ENCODE results near the gene PLPPR4.

PLPPR4 gene

GRCh38 chr1:99306056-99306455 lies 41.8 kb downstream of the PLPPR4 start:
- no peak overlapping the region for H3K9ac ChIP-seq (ENCODE audit: low read length)
- H3K9me3 ChIP-seq (ENCODE audit: control insufficient read depth, insufficient read depth, low read depth, low read length) = no peaks in the 10 kb centered on the region
- no peaks in the 10 kb centered on the region for H3K4me1 ChIP-seq (ENCODE audit: control insufficient read depth, insufficient read depth, low read length)
- H3K4me3 ChIP-seq (ENCODE audit: low read depth, low read length) = no peak overlapping the region
- no peak overlapping the region for H3K27ac ChIP-seq (ENCODE audit: low read depth, low read length)
- H3K27me3 ChIP-seq (ENCODE audit: control insufficient read depth, insufficient read depth, low read length) = no peaks in the 10 kb centered on the region
- no peaks in the 10 kb centered on the region for H3K36me3 ChIP-seq (ENCODE audit: control insufficient read depth, insufficient read depth, low read length)

GRCh38 chr1:99306644-99307043 lies 42.4 kb downstream of the PLPPR4 start:
- H3K9ac ChIP-seq (ENCODE audit: low read length) = no peak overlapping the region
- no peak overlapping the region for H3K4me3 ChIP-seq (ENCODE audit: low read depth, low read length)
- no peaks in the 10 kb centered on the region for H3K36me3 ChIP-seq (ENCODE audit: control insufficient read depth, insufficient read depth, low read length)
- no peaks in the 10 kb centered on the region for H3K9me3 ChIP-seq (ENCODE audit: control insufficient read depth, insufficient read depth, low read depth, low read length)
- H3K27ac ChIP-seq (ENCODE audit: low read depth, low read length) = no peak overlapping the region
- no peaks in the 10 kb centered on the region for H3K4me1 ChIP-seq (ENCODE audit: control insufficient read depth, insufficient read depth, low read length)
- no peaks in the 10 kb centered on the region for H3K27me3 ChIP-seq (ENCODE audit: control insufficient read depth, insufficient read depth, low read length)

- H3K9me3 ChIP-seq (ENCODE audit: control insufficient read depth, insufficient read depth, low read depth, low read length) = no peaks in the 10 kb centered on the region
- no peak overlapping the region for H3K4me3 ChIP-seq (ENCODE audit: low read depth, low read length)
- no peaks in the 10 kb centered on the region for H3K36me3 ChIP-seq (ENCODE audit: control insufficient read depth, insufficient read depth, low read length)
- no peaks in the 10 kb centered on the region for H3K27me3 ChIP-seq (ENCODE audit: control insufficient read depth, insufficient read depth, low read length)
- no peaks in the 10 kb centered on the region for H3K4me1 ChIP-seq (ENCODE audit: control insufficient read depth, insufficient read depth, low read length)
- no peak overlapping the region for H3K9ac ChIP-seq (ENCODE audit: low read length)
- H3K27ac ChIP-seq (ENCODE audit: low read depth, low read length) = no peak overlapping the region
Measured at GRCh38 chr1:99315305-99315704, 51.0 kb downstream of the PLPPR4 start.

GRCh38 chr1:99326215-99326949 lies 62.1 kb downstream of the PLPPR4 start:
- no peak overlapping the region for H3K4me3 ChIP-seq (ENCODE audit: low read depth, low read length)
- peaks cover 26% of the 10 kb centered on the region for H3K4me1 ChIP-seq (ENCODE audit: control insufficient read depth, insufficient read depth, low read length)
- H3K27me3 ChIP-seq (ENCODE audit: control insufficient read depth, insufficient read depth, low read length) = no peaks in the 10 kb centered on the region
- no peak overlapping the region for H3K27ac ChIP-seq (ENCODE audit: low read depth, low read length)
- no peak overlapping the region for H3K9ac ChIP-seq (ENCODE audit: low read length)
- H3K9me3 ChIP-seq (ENCODE audit: control insufficient read depth, insufficient read depth, low read depth, low read length) = no peaks in the 10 kb centered on the region
- H3K36me3 ChIP-seq (ENCODE audit: control insufficient read depth, insufficient read depth, low read length) = no peaks in the 10 kb centered on the region

- no peak overlapping the region for H3K9ac ChIP-seq (ENCODE audit: low read length)
- no peak overlapping the region for H3K4me3 ChIP-seq (ENCODE audit: low read depth, low read length)
- H3K27ac ChIP-seq (ENCODE audit: low read depth, low read length) = no peak overlapping the region
- no peaks in the 10 kb centered on the region for H3K9me3 ChIP-seq (ENCODE audit: control insufficient read depth, insufficient read depth, low read depth, low read length)
- peaks cover 26% of the 10 kb centered on the region for H3K4me1 ChIP-seq (ENCODE audit: control insufficient read depth, insufficient read depth, low read length)
- no peaks in the 10 kb centered on the region for H3K27me3 ChIP-seq (ENCODE audit: control insufficient read depth, insufficient read depth, low read length)
- no peaks in the 10 kb centered on the region for H3K36me3 ChIP-seq (ENCODE audit: control insufficient read depth, insufficient read depth, low read length)
Measured at GRCh38 chr1:99327357-99327756, 63.1 kb downstream of the PLPPR4 start.

GRCh38 chr1:99328171-99328570 lies 63.9 kb downstream of the PLPPR4 start:
- H3K27ac ChIP-seq (ENCODE audit: low read depth, low read length) = no peak overlapping the region
- H3K4me3 ChIP-seq (ENCODE audit: low read depth, low read length) = no peak overlapping the region
- no peaks in the 10 kb centered on the region for H3K9me3 ChIP-seq (ENCODE audit: control insufficient read depth, insufficient read depth, low read depth, low read length)
- H3K9ac ChIP-seq (ENCODE audit: low read length) = no peak overlapping the region
- H3K27me3 ChIP-seq (ENCODE audit: control insufficient read depth, insufficient read depth, low read length) = no peaks in the 10 kb centered on the region
- H3K36me3 ChIP-seq (ENCODE audit: control insufficient read depth, insufficient read depth, low read length) = no peaks in the 10 kb centered on the region
- H3K4me1 ChIP-seq (ENCODE audit: control insufficient read depth, insufficient read depth, low read length) = peaks cover 26% of the 10 kb centered on the region

- Histone ChIP-seq H3K9me3 (ENCODE audit: control insufficient read depth, insufficient read depth, low read depth, low read length) (no peaks in the 10 kb centered on the region), H3K27me3 (ENCODE audit: control insufficient read depth, insufficient read depth, low read length) (no peaks in the 10 kb centered on the region), H3K27ac (ENCODE audit: low read depth, low read length) (no peak overlapping the region), H3K4me3 (ENCODE audit: low read depth, low read length) (no peak overlapping the region), H3K36me3 (ENCODE audit: control insufficient read depth, insufficient read depth, low read length) (no peaks in the 10 kb centered on the region), H3K4me1 (ENCODE audit: control insufficient read depth, insufficient read depth, low read length) (peaks cover 26% of the 10 kb centered on the region), H3K9ac (ENCODE audit: low read length) (no peak overlapping the region)
Measured at GRCh38 chr1:99331083-99331482, 66.8 kb downstream of the PLPPR4 start.

- Histone ChIP-seq H3K27ac (ENCODE audit: low read depth, low read length) (no peak overlapping the region), H3K36me3 (ENCODE audit: control insufficient read depth, insufficient read depth, low read length) (no peaks in the 10 kb centered on the region), H3K9me3 (ENCODE audit: control insufficient read depth, insufficient read depth, low read depth, low read length) (no peaks in the 10 kb centered on the region), H3K27me3 (ENCODE audit: control insufficient read depth, insufficient read depth, low read length) (no peaks in the 10 kb centered on the region), H3K4me1 (ENCODE audit: control insufficient read depth, insufficient read depth, low read length) (peaks cover 24% of the 10 kb centered on the region), H3K9ac (ENCODE audit: low read length) (no peak overlapping the region), H3K4me3 (ENCODE audit: low read depth, low read length) (no peak overlapping the region)
Measured at GRCh38 chr1:99331636-99332035, 67.3 kb downstream of the PLPPR4 start.

- H3K9me3 ChIP-seq (ENCODE audit: control insufficient read depth, insufficient read depth, low read depth, low read length) = no peaks in the 10 kb centered on the region
- no peaks in the 10 kb centered on the region for H3K27me3 ChIP-seq (ENCODE audit: control insufficient read depth, insufficient read depth, low read length)
- no peak overlapping the region for H3K4me3 ChIP-seq (ENCODE audit: low read depth, low read length)
- no peaks in the 10 kb centered on the region for H3K36me3 ChIP-seq (ENCODE audit: control insufficient read depth, insufficient read depth, low read length)
- peaks cover 14% of the 10 kb centered on the region for H3K4me1 ChIP-seq (ENCODE audit: control insufficient read depth, insufficient read depth, low read length)
- H3K9ac ChIP-seq (ENCODE audit: low read length) = no peak overlapping the region
- H3K27ac ChIP-seq (ENCODE audit: low read depth, low read length) = no peak overlapping the region
Measured at GRCh38 chr1:99332561-99332960, 68.3 kb downstream of the PLPPR4 start.

- H3K9ac ChIP-seq (ENCODE audit: low read length) = no peak overlapping the region
- H3K4me1 ChIP-seq (ENCODE audit: control insufficient read depth, insufficient read depth, low read length) = peaks cover 3% of the 10 kb centered on the region; the same call in 1 of the 2 replicates
- no peak overlapping the region for H3K27ac ChIP-seq (ENCODE audit: low read depth, low read length)
- no peaks in the 10 kb centered on the region for H3K36me3 ChIP-seq (ENCODE audit: control insufficient read depth, insufficient read depth, low read length)
- no peaks in the 10 kb centered on the region for H3K27me3 ChIP-seq (ENCODE audit: control insufficient read depth, insufficient read depth, low read length)
- no peak overlapping the region for H3K4me3 ChIP-seq (ENCODE audit: low read depth, low read length)
- no peaks in the 10 kb centered on the region for H3K9me3 ChIP-seq (ENCODE audit: control insufficient read depth, insufficient read depth, low read depth, low read length)
Measured at GRCh38 chr1:99334991-99335390, 70.7 kb downstream of the PLPPR4 start.

- no peak overlapping the region for H3K27ac ChIP-seq (ENCODE audit: low read depth, low read length)
- no peaks in the 10 kb centered on the region for H3K27me3 ChIP-seq (ENCODE audit: control insufficient read depth, insufficient read depth, low read length)
- no peak overlapping the region for H3K4me3 ChIP-seq (ENCODE audit: low read depth, low read length)
- no peak overlapping the region for H3K9ac ChIP-seq (ENCODE audit: low read length)
- no peaks in the 10 kb centered on the region for H3K36me3 ChIP-seq (ENCODE audit: control insufficient read depth, insufficient read depth, low read length)
- H3K9me3 ChIP-seq (ENCODE audit: control insufficient read depth, insufficient read depth, low read depth, low read length) = no peaks in the 10 kb centered on the region
- no peaks in the 10 kb centered on the region for H3K4me1 ChIP-seq (ENCODE audit: control insufficient read depth, insufficient read depth, low read length)
Measured at GRCh38 chr1:99347041-99347684, 82.9 kb downstream of the PLPPR4 start.
